HL-60/S4 (cell line): ENCODE measurements around the gene WDR3.

Experiments used
- in situ Hi-C: fragments of 300-500 bp; cut with MboI; formaldehyde crosslinking; loops from 2 replicates; pipeline ENCODE4 v1.14.3; 2022; ENCODE audit warnings: low sequenced_read_pairs

The WDR3 gene

DNA sequence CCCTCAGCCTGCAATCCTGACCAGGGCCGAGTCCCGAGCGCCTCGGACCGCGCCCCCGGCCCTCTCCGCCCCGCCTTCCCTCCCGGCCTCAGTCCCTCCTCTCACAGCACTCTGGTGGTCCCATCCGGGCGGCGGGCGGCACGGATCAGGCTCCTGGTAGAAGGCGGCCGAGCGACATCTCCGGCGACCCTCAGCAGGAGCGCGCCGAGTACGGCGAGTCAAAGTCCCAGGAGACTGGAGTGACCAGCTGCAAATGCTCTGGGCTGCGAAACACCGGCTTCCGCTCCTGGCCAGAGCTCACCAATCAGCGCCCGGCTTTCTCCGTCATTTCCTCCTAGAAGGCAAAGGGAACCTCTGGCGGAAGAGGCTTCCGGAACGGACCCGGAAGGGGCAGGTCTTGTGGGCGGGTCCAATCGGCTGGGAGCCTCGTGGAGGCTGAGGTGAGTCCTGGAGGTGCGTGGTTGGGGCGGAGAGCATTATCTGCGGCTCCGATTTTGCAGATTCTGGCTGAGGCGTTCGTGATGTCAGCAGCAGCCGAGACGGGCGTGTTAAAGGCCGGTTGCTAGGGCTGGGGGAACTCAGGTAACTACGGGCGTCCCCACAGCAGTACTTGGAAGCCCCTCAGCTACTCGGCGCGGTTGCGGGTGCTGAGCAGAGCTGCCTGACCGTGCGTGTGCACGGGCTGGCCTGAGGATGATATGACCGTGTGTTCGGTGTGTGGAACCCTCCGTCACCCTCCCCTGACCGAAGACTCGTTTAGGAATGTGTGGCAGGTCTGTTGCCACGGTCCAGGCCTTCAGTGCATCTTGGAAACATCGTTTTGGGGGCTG lies at the start of gene WDR3, which contains the start of gene GDAP2:
Gene WDR3 (plus strand): TSS at position 397 of the 830 bp plus-strand sequence. CDS start 3,581 bp downstream, outside the sequence.
Gene GDAP2 (minus strand): TSS at position 279 of the 830 bp plus-strand sequence. CDS start 9,264 bp downstream, outside the sequence.
- in situ Hi-C loops = no loop called here

DNA sequence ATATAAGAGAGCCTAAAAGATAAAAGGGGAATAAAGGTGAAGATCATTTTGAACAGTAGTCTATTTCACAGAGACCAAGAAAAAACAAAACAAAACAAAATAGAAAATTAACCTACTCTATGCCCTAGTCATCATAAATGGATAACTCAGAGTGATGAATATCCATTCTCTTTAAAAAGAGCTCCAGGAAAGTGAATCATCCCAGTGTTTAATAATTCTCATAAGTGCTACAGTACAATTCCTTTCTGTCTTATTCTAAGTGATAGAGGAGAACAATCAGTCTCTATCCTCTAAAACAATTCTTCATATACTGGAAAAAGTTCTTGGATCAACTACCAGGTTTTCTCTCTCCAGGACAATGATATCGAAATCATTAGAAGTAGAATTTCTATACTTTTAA lies 45.9 kb upstream of the WDR3 start:
- in situ Hi-C loops = no loop called here

DNA sequence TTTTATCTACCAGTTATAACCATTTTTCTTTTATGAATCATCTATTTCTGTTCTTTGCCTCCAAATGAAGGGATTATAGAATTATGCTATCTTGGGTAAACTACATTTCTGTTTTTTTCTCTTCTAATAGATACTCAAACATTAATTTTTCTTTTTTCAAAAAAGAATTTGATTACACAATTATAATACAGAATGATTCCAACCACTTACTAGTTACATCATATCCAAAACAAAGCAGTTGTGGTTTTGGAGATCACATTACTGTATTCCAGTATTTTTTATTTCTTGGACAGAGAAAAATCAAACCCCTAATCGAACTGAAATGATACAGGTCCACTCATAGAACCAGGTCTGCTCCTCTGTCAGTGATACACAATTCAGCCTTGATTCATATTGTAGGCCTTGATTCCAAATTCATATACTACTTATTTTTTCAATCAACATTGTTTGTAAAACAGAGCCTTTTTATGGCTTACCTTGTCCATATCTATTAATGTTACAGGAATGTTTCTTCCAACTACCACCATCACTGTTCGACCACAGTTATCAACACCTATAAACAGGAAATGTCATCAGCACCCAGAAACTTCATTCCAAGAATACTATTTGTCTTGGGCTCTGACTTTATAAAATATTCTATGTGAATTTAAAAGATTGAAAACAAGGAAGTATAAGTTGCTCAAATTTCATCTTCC lies 43.3 kb upstream of the WDR3 start:
- in situ Hi-C loops = no loop called here

DNA sequence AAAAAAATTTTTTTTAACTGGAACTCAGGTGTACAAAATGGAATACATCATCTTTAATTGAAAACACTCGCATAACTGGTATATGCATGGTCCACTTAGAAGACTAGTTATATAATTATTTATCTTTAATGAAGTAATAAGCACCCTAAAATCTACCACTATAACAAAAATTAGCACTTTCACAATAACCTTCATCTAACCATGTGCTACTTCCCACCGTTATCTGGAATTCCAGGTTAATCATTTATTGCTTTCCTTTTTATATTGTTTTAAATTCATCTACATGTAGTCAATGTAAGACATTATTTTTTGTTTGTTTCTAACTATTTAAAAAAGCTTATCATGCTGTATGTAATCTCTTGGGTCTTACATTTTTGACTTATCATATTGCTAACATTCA lies 39.1 kb upstream of the WDR3 start:
- in situ Hi-C loops = no loop called here

DNA sequence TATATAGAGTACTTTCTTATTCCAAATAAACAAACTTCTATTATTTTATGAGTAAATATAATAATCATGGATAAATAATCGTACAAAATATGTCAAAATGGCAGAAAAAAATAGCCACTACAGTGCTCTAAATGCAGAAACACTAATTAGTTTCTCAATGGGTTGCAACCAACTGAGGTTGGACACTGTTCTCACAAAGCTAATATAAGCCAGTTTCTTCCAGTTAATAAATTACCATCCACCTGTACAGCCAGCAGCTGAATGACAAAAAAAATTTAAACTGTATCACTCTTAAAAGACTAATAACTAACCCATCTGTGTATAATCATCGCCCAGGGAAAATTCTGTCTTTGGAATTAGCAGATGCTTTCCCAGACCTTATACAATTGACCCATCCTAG lies 37.0 kb upstream of the WDR3 start:
- in situ Hi-C loops = no loop called here

DNA sequence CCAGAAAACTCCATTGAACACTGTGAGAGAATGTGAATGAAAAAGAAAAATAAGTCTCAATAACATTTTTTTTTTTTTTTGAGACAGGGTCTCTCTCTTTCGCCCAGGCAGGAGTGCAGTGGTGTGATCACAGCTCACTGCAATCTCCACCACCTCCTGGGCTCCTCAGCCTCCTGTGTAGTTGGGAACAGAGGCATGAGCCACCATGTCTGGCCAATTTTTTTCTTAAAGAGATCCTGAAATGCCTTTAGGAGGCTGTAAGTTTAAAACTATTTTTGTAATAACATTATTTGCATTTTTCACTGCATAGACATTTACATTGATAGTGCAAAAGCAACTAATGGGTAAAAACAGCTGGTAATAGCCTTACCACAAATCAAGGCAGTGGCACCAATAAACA lies 35.5 kb upstream of the WDR3 start:
- in situ Hi-C loops = no loop called here

DNA sequence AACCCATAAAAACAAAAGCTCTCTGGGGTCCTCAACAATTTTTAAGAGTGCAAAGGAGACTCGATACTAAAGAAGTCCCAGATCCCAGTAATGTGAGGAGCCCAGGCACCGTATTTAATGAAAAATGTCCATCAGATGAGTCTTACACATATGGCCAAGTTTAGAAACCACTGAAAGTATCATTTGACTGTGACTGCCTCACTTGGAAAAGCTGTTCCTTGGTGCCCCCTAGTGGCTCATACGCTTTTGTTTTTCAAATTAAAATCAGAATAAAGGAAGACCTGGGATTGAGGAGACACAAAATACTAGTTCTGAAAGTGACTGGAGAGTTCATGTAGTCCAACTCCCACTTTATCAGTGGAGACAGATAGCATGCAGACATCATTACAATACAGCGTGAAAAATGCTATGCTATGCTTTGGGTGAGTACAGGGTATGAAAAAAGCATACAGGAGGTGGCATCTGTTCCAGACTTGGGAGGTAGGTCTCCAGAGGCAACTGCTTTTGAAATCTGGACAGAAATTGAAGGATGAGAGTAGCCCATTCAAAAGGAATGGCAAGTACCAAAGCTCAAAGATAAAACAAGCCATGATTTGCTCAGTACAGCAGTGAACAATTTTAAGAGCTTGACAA lies 33.9 kb upstream of the WDR3 start:
- in situ Hi-C loops = no loop called here

DNA sequence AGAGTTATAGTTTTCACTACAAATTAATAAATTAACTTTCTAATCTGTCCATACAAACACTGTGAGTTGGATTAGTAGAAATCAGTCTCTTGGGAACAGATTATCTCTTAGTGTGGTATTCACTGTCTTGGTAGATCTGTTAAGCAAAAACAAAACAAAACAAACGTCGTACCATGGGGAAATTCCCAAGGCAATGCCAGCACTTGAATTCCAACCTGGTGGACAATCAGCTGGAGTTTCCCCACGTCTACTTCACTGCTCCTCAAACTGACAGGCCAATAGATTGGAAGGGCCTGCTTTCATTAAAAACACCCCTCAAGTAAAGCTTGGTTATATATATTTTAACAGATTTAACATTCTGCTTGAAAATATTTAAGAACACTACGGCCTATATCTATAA lies 32.0 kb upstream of the WDR3 start:
- in situ Hi-C loops = no loop called here

DNA sequence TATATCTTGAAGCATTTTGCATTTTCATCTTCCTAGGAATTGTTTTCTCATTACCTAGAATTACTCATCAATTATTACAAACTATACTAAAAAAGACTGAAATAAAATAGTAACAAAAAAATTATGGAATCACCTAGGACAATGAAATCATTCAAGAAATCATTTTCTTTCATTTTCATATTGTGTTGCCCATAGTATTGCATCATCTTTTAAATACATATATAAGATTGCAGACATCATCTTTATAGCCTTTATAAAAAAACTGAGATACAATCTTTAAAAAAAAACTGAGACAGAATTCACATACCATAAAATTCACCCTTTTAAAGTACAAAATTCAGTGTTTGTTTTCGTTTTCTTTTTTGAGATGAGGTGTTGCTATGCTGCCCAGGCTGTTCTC lies 29.7 kb upstream of the WDR3 start:
- in situ Hi-C loops = loop anchor here (25.0 kb wide), 1 partner anchor 388 kb away; no protein-coding TSS in a partner anchor

DNA sequence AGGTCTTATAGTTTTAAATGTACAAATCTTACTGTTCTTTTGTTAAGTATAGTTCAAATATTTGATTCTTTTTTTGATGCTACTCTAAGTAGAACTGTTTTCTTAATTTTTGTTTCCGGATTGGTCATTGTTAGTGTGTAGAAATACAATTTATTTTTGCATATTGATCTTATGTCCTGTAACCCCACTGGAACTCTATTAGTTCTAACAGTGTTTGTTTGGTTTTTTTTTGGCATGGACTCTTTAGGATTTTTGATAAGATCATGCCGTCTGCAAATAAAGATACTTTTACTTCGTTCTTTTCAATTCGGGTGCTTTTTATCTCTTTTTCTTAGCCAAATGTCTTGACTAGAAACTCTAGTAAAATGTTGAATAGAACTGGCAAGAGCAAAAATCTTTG lies 26.6 kb upstream of the WDR3 start:
- in situ Hi-C loops = loop anchor here (25.0 kb wide), 1 partner anchor 391 kb away; no protein-coding TSS in a partner anchor

DNA sequence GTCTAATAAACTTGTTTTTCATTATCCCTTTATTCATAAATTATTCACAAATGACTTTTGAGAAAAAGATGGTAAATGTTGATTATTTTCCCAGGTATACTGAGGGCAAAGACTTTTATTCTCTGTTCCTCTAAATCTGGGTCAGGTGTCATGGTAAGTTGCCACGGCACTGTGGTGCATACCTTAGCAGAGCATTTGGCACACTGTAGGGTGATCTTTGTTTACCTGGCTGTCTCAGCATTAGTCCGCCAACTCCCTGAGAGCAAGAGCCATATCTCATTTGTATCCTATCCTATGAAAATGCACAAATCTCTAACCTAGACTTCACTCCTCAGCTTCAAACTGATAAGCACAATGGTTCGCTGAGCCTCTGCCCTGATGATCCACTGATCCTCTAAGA lies 25.1 kb upstream of the WDR3 start:
- in situ Hi-C loops = loop anchor here (25.0 kb wide), 1 partner anchor 392 kb away; no protein-coding TSS in a partner anchor

DNA sequence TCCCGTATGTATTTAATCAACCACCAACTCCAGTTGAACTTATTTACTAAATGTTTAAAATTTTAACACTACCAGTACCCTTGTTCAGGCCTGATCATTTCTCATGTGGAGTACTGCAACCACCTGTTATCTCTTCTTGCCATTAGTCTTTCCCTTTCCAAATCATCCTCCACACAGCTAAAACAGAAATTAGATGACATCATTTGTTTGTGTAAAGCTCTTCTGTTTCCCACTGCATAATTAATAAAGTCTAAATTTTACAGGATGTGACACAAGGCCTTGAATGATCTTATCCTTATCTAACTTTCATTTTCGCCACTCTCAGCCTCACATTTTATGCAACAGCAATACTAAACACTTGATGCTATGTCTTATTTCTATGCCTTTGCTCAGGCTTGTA lies 24.5 kb upstream of the WDR3 start:
- in situ Hi-C loops = loop anchor here (25.0 kb wide), 1 partner anchor 393 kb away; no protein-coding TSS in a partner anchor

DNA sequence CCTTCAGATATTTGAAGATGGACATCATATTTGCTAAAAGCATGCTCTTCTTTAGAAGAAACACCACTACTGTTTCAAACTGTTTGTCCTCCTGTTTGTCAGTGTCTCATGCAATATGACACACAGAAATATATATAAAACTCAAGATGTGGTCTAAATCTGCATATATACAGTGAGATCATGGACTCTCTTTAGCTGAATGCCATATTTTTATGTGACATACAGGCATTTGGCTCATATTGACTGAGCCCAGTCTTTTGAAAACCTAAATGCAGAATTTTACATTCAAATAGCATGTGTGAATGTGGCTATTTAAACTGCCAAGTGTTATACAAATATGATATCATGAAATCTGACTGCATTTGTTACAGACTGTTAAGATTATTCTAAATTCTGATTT lies 18.5 kb upstream of the WDR3 start:
- in situ Hi-C loops = loop anchor here (25.0 kb wide), 1 partner anchor 399 kb away; no protein-coding TSS in a partner anchor

DNA sequence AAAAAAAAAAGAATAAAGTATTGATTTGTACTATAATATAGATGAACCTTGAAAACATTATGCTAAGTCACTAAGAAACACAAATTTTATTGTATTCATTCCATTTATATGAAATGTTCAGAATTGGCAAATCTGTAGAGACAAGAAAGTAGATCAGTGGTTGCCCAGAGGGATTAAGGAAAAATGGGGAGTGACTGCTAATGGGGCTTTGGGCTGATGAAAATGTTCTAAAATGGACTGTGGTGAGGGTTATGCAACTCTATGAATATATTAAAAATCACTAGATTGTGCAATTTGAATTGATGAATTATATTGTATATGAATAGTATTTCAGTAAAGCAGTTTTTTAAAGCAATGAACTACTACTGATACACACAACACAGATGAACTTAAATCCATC lies 10.2 kb upstream of the WDR3 start:
- in situ Hi-C loops = loop anchor here (25.0 kb wide), 1 partner anchor 407 kb away; no protein-coding TSS in a partner anchor

DNA sequence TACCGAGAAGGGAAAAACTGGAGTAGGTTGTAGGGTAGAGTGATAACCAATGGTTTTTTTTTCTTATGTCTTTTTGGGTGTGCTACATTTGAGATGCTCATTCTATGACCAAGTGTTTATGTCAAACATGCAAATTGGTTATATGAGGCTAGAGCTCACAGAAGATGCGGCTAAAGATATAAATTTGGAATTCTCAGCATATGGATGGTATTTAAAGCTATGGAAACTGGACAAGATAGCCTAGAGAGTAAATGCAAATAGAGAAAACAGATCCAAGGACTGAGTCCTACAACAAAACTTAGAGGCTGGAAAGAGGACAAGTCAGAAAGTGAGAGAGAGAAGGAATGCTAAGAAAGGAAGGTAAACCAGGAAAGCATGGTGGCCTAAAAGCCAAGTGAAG lies 7.5 kb upstream of the WDR3 start:
- in situ Hi-C loops = loop anchor here (25.0 kb wide), 1 partner anchor 410 kb away; no protein-coding TSS in a partner anchor

DNA sequence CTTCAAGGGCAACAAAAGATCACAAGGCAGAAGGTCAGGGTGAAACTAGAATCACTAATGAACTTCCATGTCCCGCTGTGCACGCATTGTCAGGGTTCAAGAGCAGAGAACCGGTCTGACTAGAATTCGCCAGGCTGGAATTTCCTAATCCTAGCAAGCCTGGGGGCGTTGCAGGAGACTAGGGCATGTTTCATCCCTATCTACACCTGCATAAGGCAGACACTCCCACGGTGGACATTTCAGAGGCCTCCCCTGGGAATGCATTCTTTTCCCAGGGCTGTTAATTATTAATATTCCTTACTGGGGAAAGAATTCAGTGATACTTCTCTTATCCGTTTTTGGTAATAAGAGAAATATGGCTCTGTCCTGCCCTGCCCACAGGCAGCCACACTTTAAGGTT lies 6.8 kb upstream of the WDR3 start:
- in situ Hi-C loops = loop anchor here (25.0 kb wide), 1 partner anchor 410 kb away; no protein-coding TSS in a partner anchor

DNA sequence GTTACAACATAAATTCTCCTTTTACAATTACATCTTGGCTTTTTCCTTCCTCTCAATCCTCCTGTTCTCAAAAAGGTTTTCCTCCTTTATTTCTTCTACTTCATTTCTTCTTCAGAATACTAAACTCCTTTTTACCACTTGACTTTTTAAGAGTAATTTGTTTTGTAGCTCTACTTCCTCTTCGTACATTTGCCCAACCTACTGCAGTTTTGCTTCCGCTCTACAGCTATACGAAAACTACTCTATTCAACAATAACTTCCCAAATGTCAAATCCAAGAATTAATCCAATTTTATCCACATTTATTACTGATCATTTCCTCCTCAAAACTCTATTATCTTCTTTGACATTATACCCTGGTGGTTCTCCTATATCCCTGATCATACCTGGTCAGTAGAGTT lies 3.6 kb upstream of the WDR3 start:
- in situ Hi-C loops = no loop called here

DNA sequence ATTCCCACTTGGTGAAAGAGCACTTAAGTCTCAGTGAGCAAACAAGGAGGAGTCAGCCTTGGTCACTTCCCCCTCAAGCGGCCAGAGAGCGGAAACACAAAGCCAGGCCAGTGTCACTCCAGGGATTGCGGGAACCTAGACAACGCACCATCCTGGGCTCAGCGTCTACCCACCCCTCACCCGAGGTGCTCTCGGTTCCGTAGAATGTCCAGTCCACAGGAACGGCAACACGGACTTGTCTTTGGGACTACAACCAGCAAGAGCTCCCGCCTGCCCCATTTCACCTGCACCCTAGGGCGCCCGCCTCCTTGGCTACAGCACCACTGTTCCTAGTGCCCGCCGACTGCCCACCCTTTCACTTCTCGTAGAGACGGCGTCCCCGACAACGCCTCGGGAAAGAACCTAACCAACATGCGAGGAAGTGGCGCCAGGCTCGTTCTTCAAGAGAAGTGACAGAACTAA lies 627 bp upstream of the WDR3 start:
- in situ Hi-C loops = no loop called here

DNA sequence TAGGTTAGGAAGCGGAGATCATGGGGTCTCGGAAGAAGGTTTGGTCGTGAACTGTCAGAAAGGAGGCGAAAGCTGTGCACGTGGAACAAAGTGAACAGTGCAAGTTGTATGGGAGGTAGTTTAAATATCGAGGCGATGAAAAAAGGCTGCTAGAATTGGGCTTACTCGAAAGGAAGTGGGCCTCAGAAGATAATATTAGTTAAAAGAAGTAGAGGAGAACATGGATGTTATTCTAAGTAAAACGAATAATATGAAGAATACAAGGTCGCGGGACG lies 571 bp downstream of the WDR3 start:
- in situ Hi-C loops = no loop called here

DNA sequence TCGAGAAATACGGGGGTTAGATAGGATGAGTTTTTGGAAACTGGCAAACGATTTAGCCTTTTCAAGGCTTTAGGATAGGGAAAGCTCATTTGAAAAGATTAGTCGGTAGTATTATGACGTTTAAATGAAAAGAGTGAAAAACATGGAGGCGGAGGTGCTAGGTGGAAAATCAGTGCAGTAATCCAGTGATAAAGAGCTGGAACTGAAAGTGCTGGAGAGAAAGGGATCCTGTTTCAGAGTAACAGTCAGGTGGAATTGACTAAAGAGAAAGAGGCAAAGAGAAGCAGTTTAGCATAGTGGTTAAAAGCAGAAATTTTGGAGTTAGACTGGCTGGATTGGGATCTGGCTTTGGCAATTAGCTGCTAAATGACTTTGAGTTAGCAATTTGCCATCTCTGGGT lies 945 bp downstream of the WDR3 start:
- in situ Hi-C loops = no loop called here

DNA sequence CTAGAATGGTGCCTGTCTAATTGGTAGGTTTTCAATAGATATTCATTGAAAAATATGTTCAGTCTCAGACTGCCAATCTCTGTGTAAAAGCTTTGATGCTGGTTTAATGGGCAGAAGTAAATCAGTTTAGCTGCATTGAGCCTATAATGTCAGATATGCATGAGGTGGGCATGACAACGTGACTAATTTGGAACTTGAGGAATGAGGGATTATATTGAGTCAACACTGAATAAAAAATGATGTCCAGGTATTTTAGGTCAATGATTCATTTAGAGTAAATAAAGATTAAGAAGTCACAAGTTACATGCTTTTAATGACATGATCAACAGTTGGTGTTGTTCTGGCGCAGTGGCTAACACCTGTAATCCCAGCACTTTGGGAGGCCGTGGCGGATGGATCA lies 3.0 kb downstream of the WDR3 start:
- in situ Hi-C loops = no loop called here
